ENCODE data around the gene RGS7.
"Not testable (repeated sequence)": the region's sequence is repeated elsewhere in the genome, so short reads cannot be mapped to it uniquely, and the experiment has no call there.

The RGS7 gene

GRCh38 chr1:241068359-241068758 is 288.6 kb downstream of the RGS7 start:
- no peak for DNase-seq

GRCh38 chr1:241063276-241063675 is 293.7 kb downstream of the RGS7 start:
- no peak for DNase-seq

- no peak for DNase-seq
Measured at GRCh38 chr1:241061062-241061461, 295.9 kb downstream of the RGS7 start.

GRCh38 chr1:241048622-241049021 is 308.4 kb downstream of the RGS7 start:
- no peak for DNase-seq

- DNase-seq, result no peak
Measured at GRCh38 chr1:241045659-241046058, 311.3 kb downstream of the RGS7 start.

GRCh38 chr1:241034203-241034936 is 322.6 kb downstream of the RGS7 start:
- DNase-seq, result no peak

GRCh38 chr1:241024834-241025233 is 332.2 kb downstream of the RGS7 start:
- DNase-seq, result no peak

GRCh38 chr1:241022366-241022765 is 334.6 kb downstream of the RGS7 start:
- no peak for DNase-seq

GRCh38 chr1:241020851-241021697 is 335.9 kb downstream of the RGS7 start:
- no peak for DNase-seq

- DNase-seq, result no peak
Measured at GRCh38 chr1:241012708-241013340, 344.2 kb downstream of the RGS7 start.

- DNase-seq, result no peak
Measured at GRCh38 chr1:241007668-241008067, 349.3 kb downstream of the RGS7 start.

GRCh38 chr1:240999826-241000225 is 357.2 kb downstream of the RGS7 start:
- DNase-seq, result no peak

GRCh38 chr1:240998441-240999015 is 358.5 kb downstream of the RGS7 start:
- DNase-seq, result no peak

GRCh38 chr1:240998024-240998423 is 359.0 kb downstream of the RGS7 start:
- DNase-seq, result no peak

GRCh38 chr1:240993004-240993403 is 364.0 kb downstream of the RGS7 start:
- no peak for DNase-seq

- no peak for DNase-seq
Measured at GRCh38 chr1:240991230-240991629, 365.8 kb downstream of the RGS7 start.

- no peak for DNase-seq
Measured at GRCh38 chr1:240987928-240988327, 369.1 kb downstream of the RGS7 start.

- DNase-seq, result no peak
Measured at GRCh38 chr1:240985081-240985480, 371.9 kb downstream of the RGS7 start.

- no peak for DNase-seq
Measured at GRCh38 chr1:240980342-240980741, 376.7 kb downstream of the RGS7 start.

GRCh38 chr1:240976685-240977084 is 380.3 kb downstream of the RGS7 start:
- no peak for DNase-seq

- no peak for DNase-seq
Measured at GRCh38 chr1:240973875-240974274, 383.1 kb downstream of the RGS7 start.

- DNase-seq, result not testable (repeated sequence)
Measured at GRCh38 chr1:240972059-240972458, 384.9 kb downstream of the RGS7 start.

- no peak for DNase-seq
Measured at GRCh38 chr1:240970253-240970652, 386.8 kb downstream of the RGS7 start.

Data from stimulated activated CD4-positive, alpha-beta T cell treated with anti-CD3 and anti-CD28 coated beads, Interleukin-1b, Interleukin-23, amount 100 ng/mL, for 48 hours (primary cell).